Osteoblast (primary cell): ENCODE measurements around the gene IARS1. TPM values are rescaled to one million over a fixed set of nuclear protein-coding genes. Genes with fewer than 3 reads are reported as not detected.

ENCODE experiments used
- DNase-seq: peaks from one replicate; pipeline ENCODE4 v3.0.0; 2011; ENCODE audit warnings: low spot score, mixed read lengths; ENCODE audit not compliant: insufficient read length; ENCODE audit errors: missing footprints
- H2AFZ ChIP-seq: 2 replicates; pipeline ENCODE4 v1.6.0; 2011; ENCODE audit warnings: mild to moderate bottlenecking, low read length
- H3K27ac ChIP-seq: 2 replicates; pipeline ENCODE4 v1.5.1; 2011; ENCODE audit warnings: mild to moderate bottlenecking, low read depth, low read length, moderate library complexity
- H3K27me3 ChIP-seq: 2 replicates; pipeline ENCODE4 v1.6.0; 2012; ENCODE audit warnings: mild to moderate bottlenecking, control low read depth, inconsistent platforms, low read length, moderate library complexity; ENCODE audit not compliant: insufficient read depth
- H3K36me3 ChIP-seq: 2 replicates; pipeline ENCODE4 v1.5.1; 2011; ENCODE audit warnings: mild to moderate bottlenecking, low read length, control low read depth, moderate library complexity; ENCODE audit not compliant: insufficient read depth
- H3K4me1 ChIP-seq: 2 replicates; pipeline ENCODE4 v1.5.1; 2011; ENCODE audit warnings: mild to moderate bottlenecking, low read length, control low read depth, moderate library complexity; ENCODE audit not compliant: insufficient read depth
- H3K4me2 ChIP-seq: 2 replicates; pipeline ENCODE4 v1.6.0; 2011; ENCODE audit warnings: mild to moderate bottlenecking, low read length; ENCODE audit not compliant: insufficient read depth
- H3K4me3 ChIP-seq: fragments of 200-600 bp; sonication (generic); 3 replicates; pipeline ENCODE4 v1.5.1; 2012; ENCODE audit warnings: mild to moderate bottlenecking, low read length, inconsistent platforms; ENCODE audit not compliant: insufficient read depth
- H3K79me2 ChIP-seq: 2 replicates; pipeline ENCODE4 v1.6.0; 2012; ENCODE audit warnings: mild to moderate bottlenecking, low read length, control low read depth, inconsistent platforms; ENCODE audit not compliant: insufficient read depth
- H3K9me3 ChIP-seq: 2 replicates; pipeline ENCODE4 v1.5.1; 2011; ENCODE audit warnings: low read depth, low read length, control low read depth
- H4K20me1 ChIP-seq: 2 replicates; pipeline ENCODE4 v1.6.0; 2012; ENCODE audit warnings: mild to moderate bottlenecking, low read length, control low read depth; ENCODE audit not compliant: insufficient read depth
- CTCF ChIP-seq: IDR thresholded peaks from 2 replicates; pipeline ENCODE4 v1.5.1; 2011; ENCODE audit warnings: mild to moderate bottlenecking, low read depth, low read length, moderate library complexity; ENCODE audit errors: extremely low read depth
- total RNA-seq: library from RNA; depleted of rRNA; stranded (reverse); fragments of >200 nt; gene quantifications from 2 replicates; pipeline ENCODE4 v1.2.3, GENCODE V29; 2012

Gene IARS1
- total RNA-seq, 1 donor = 529 TPM

- Histone ChIP-seq H3K79me2 (peaks cover 19% of the 10 kb centered on the region), H3K36me3 (peaks cover 63% of the 10 kb centered on the region), H4K20me1 (no peaks in the 10 kb centered on the region), H3K27me3 (no peaks in the 10 kb centered on the region), H3K4me3 (no peak overlapping the region), H2AFZ (no peak overlapping the region), H3K4me2 (no peak overlapping the region), H3K4me1 (no peaks in the 10 kb centered on the region), H3K9me3 (no peaks in the 10 kb centered on the region), H3K27ac (no peak overlapping the region)
- DNase-seq = no peak
- no peak for TF ChIP-seq CTCF
These were observed 15.4 kb upstream of the IARS1 start for GRCh38 chr9:92308893-92309292.

- no peaks in the 10 kb centered on the region for H3K4me1 ChIP-seq
- no peaks in the 10 kb centered on the region for H3K79me2 ChIP-seq
- TF ChIP-seq CTCF = no peak
- no peak for DNase-seq
- H3K27me3 ChIP-seq = no peaks in the 10 kb centered on the region
- no peaks in the 10 kb centered on the region for H3K9me3 ChIP-seq
- no peak overlapping the region for H2AFZ ChIP-seq
- H3K4me2 ChIP-seq = no peak overlapping the region
- H3K4me3 ChIP-seq = no peak overlapping the region
- H3K36me3 ChIP-seq = peaks cover 85% of the 10 kb centered on the region
- H4K20me1 ChIP-seq = no peaks in the 10 kb centered on the region
- H3K27ac ChIP-seq = no peak overlapping the region
These were observed 7.4 kb upstream of the IARS1 start for GRCh38 chr9:92300936-92301335.

GRCh38 chr9:92299116-92299515, 5.6 kb upstream of the IARS1 start:
- DNase-seq = no peak
- Histone ChIP-seq H3K79me2 (peaks cover 6% of the 10 kb centered on the region), H2AFZ (no peak overlapping the region), H3K27ac (no peak overlapping the region), H3K36me3 (peaks cover 73% of the 10 kb centered on the region), H3K4me3 (no peak overlapping the region), H3K9me3 (no peaks in the 10 kb centered on the region), H3K4me2 (no peak overlapping the region), H4K20me1 (no peaks in the 10 kb centered on the region), H3K27me3 (no peaks in the 10 kb centered on the region), H3K4me1 (peaks cover 7% of the 10 kb centered on the region)
- TF ChIP-seq CTCF = no peak

GRCh38 chr9:92298036-92298435, 4.5 kb upstream of the IARS1 start:
- H2AFZ ChIP-seq = no peak overlapping the region
- no peak overlapping the region for H3K27ac ChIP-seq
- no peak for DNase-seq
- H3K27me3 ChIP-seq = no peaks in the 10 kb centered on the region
- H3K79me2 ChIP-seq = peaks cover 10% of the 10 kb centered on the region
- no peak overlapping the region for H3K4me3 ChIP-seq
- peaks cover 62% of the 10 kb centered on the region for H3K36me3 ChIP-seq
- peaks cover 8% of the 10 kb centered on the region for H3K4me1 ChIP-seq
- H3K9me3 ChIP-seq = no peaks in the 10 kb centered on the region
- no peak for TF ChIP-seq CTCF
- H4K20me1 ChIP-seq = no peaks in the 10 kb centered on the region
- no peak overlapping the region for H3K4me2 ChIP-seq
